ENCODE data around the gene ARAP2.

DNA sequence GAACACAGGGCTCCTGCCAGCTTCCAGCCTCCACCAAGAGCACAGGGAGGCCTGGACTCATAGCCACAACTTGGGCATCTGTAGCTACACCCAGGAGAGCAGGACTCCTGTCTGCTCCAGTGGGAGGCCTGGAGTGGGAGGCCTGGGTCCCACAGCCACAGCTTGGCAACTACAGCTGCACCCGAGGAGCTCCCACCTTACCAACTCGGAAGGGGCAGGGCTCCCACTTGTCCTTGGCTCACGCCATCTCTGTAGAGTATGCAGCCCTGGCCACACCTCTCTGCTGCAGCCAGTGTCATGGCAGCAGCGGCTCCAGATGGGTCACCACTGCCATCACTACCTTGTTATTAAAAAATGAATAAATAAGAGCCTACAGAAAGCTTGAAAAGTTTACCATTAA is 45.5 kb downstream of the ARAP2 start:
- TF ChIP-seq, protein P1, sequence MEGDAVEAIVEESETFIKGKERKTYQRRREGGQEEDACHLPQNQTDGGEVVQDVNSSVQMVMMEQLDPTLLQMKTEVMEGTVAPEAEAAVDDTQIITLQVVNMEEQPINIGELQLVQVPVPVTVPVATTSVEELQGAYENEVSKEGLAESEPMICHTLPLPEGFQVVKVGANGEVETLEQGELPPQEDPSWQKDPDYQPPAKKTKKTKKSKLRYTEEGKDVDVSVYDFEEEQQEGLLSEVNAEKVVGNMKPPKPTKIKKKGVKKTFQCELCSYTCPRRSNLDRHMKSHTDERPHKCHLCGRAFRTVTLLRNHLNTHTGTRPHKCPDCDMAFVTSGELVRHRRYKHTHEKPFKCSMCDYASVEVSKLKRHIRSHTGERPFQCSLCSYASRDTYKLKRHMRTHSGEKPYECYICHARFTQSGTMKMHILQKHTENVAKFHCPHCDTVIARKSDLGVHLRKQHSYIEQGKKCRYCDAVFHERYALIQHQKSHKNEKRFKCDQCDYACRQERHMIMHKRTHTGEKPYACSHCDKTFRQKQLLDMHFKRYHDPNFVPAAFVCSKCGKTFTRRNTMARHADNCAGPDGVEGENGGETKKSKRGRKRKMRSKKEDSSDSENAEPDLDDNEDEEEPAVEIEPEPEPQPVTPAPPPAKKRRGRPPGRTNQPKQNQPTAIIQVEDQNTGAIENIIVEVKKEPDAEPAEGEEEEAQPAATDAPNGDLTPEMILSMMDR (IDR thresholded peaks at IDR 0.05): no peak
- no peak for TF ChIP-seq SIN3A (IDR thresholded peaks at IDR 0.05; ENCODE audit: borderline replicate concordance, insufficient read depth, low read depth, low read length)
- TF ChIP-seq POLR2AphosphoS5 (IDR thresholded peaks at IDR 0.05; ENCODE audit: low read depth, low read length): no peak
- TF ChIP-seq, protein P2, sequence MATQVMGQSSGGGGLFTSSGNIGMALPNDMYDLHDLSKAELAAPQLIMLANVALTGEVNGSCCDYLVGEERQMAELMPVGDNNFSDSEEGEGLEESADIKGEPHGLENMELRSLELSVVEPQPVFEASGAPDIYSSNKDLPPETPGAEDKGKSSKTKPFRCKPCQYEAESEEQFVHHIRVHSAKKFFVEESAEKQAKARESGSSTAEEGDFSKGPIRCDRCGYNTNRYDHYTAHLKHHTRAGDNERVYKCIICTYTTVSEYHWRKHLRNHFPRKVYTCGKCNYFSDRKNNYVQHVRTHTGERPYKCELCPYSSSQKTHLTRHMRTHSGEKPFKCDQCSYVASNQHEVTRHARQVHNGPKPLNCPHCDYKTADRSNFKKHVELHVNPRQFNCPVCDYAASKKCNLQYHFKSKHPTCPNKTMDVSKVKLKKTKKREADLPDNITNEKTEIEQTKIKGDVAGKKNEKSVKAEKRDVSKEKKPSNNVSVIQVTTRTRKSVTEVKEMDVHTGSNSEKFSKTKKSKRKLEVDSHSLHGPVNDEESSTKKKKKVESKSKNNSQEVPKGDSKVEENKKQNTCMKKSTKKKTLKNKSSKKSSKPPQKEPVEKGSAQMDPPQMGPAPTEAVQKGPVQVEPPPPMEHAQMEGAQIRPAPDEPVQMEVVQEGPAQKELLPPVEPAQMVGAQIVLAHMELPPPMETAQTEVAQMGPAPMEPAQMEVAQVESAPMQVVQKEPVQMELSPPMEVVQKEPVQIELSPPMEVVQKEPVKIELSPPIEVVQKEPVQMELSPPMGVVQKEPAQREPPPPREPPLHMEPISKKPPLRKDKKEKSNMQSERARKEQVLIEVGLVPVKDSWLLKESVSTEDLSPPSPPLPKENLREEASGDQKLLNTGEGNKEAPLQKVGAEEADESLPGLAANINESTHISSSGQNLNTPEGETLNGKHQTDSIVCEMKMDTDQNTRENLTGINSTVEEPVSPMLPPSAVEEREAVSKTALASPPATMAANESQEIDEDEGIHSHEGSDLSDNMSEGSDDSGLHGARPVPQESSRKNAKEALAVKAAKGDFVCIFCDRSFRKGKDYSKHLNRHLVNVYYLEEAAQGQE (IDR thresholded peaks at IDR 0.05; ENCODE audit: insufficient read depth in 1 of 2, low read depth in 2 of 2, low read length in 1 of 2): no peak

Data from Panc1 (cell line).